MCF 10A (cell line): ENCODE data around the gene CETN2. TPM values are rescaled to one million over a fixed set of nuclear protein-coding genes. Genes with fewer than 3 reads are reported as not detected.

Source experiments
- BruUV-seq: library from RNA; stranded (reverse); fragments of 400-500 nt; replicated peaks from 2 replicates; lab custom pipeline; 2021; lab: Mats Ljungman, UMichigan
- CTCF ChIA-PET: fragments of 300-600 bp; sonication (Branson Sonifier 250); formaldehyde crosslinking; extraction: SDS; loops from one replicate; lab custom pipeline; 2021; ENCODE audit warnings: antibody characterized with exemption, inconsistent platforms; lab: Yijun Ruan, JAX
- POLR2A ChIA-PET: fragments of 300-600, 350-650 bp; sonication (Branson Sonifier 250); formaldehyde crosslinking; extraction: SDS; loops from one replicate; lab custom pipeline; 2020; ENCODE audit warnings: antibody characterized with exemption, inconsistent platforms; lab: Yijun Ruan, JAX
- DNase-seq: peaks from one replicate; pipeline ENCODE4 v3.0.0-alpha.2; 2018; ENCODE audit not compliant: unreplicated experiment
- H3K27ac Mint-ChIP-seq: one replicate; pipeline ENCODE4 v1.8.0; 2022; ENCODE audit warnings: mild to moderate bottlenecking, low read depth, mixed read lengths; ENCODE audit not compliant: unreplicated experiment
- H3K27me3 Mint-ChIP-seq: one replicate; pipeline ENCODE4 v1.8.0; 2022; ENCODE audit warnings: mixed read lengths; ENCODE audit not compliant: insufficient read depth, unreplicated experiment
- H3K36me3 Mint-ChIP-seq: one replicate; pipeline ENCODE4 v1.8.0; 2022; ENCODE audit warnings: mild to moderate bottlenecking, moderate library complexity, mixed read lengths; ENCODE audit not compliant: insufficient read depth, unreplicated experiment
- H3K4me1 Mint-ChIP-seq: one replicate; pipeline ENCODE4 v1.8.0; 2022; ENCODE audit warnings: mixed read lengths; ENCODE audit not compliant: insufficient read depth, unreplicated experiment
- H3K4me3 Mint-ChIP-seq: one replicate; pipeline ENCODE4 v1.8.0; 2022; ENCODE audit warnings: mild to moderate bottlenecking, moderate library complexity, mixed read lengths; ENCODE audit not compliant: unreplicated experiment
- H3K9me3 Mint-ChIP-seq: one replicate; pipeline ENCODE4 v1.8.0; 2022; ENCODE audit warnings: mixed read lengths; ENCODE audit not compliant: unreplicated experiment
- intact Hi-C: fragments of 100-400 bp; cut with micrococcal nuclease; formaldehyde crosslinking; loops from 2 replicates; pipeline ENCODE4 v1.14.1; 2022
- total RNA-seq: library from RNA; stranded (reverse); gene quantifications from 2 replicates; pipeline ENCODE4 v1.2.3, GENCODE V29; 2022
- TF ChIP-seq, protein P1 (sequence below): fragments of 200-600 bp; IDR thresholded peaks from one replicate; pipeline ENCODE4 v1.8.0; 2022; ENCODE audit warnings: antibody characterized with exemption, mild to moderate bottlenecking; ENCODE audit not compliant: unreplicated experiment

CETN2 gene
- total RNA-seq, 1 experiment from 2014 or later: 22.5 TPM

DNA sequence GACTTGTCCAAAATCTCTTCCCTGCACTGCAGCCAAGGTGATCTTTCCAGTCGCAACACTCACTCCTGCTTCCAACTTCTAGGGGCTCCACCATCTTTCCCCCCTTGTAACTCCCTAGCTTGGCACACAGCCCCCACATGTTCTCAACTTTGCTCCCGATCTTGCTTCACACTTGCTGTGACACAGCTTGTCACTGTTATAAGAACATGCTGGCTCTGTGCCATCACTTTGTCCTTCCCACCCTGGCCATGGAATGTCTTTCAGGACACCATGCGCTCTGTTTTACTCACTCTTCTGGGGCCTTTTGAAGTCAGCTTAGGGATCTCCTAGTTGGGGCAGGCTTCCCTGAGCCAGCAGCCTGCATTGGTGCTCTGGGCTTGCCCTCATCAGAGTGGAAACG is 2.8 kb upstream of the CETN2 start:
- Mint-ChIP-seq H3K9me3 (peaks cover 13% of the 10 kb centered on the region), H3K27me3 (no peaks in the 10 kb centered on the region), H3K36me3 (peaks cover 12% of the 10 kb centered on the region), H3K27ac (no peak overlapping the region), H3K4me3 (no peak overlapping the region), H3K4me1 (peaks cover 7% of the 10 kb centered on the region)
- intact Hi-C loops: no loop called here
- ChIA-PET POLR2A (no interaction called here), CTCF (interaction anchor here (0.6 to 5.8 kb wide), 3 partner anchors 11 to 92 kb away, joined by 3 to 32 read pairs (median 6); no protein-coding TSS in a partner anchor)
- BruUV-seq: no TSS peak
- TF ChIP-seq, protein P1, sequence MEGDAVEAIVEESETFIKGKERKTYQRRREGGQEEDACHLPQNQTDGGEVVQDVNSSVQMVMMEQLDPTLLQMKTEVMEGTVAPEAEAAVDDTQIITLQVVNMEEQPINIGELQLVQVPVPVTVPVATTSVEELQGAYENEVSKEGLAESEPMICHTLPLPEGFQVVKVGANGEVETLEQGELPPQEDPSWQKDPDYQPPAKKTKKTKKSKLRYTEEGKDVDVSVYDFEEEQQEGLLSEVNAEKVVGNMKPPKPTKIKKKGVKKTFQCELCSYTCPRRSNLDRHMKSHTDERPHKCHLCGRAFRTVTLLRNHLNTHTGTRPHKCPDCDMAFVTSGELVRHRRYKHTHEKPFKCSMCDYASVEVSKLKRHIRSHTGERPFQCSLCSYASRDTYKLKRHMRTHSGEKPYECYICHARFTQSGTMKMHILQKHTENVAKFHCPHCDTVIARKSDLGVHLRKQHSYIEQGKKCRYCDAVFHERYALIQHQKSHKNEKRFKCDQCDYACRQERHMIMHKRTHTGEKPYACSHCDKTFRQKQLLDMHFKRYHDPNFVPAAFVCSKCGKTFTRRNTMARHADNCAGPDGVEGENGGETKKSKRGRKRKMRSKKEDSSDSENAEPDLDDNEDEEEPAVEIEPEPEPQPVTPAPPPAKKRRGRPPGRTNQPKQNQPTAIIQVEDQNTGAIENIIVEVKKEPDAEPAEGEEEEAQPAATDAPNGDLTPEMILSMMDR: no peak
- no peak for DNase-seq

DNA sequence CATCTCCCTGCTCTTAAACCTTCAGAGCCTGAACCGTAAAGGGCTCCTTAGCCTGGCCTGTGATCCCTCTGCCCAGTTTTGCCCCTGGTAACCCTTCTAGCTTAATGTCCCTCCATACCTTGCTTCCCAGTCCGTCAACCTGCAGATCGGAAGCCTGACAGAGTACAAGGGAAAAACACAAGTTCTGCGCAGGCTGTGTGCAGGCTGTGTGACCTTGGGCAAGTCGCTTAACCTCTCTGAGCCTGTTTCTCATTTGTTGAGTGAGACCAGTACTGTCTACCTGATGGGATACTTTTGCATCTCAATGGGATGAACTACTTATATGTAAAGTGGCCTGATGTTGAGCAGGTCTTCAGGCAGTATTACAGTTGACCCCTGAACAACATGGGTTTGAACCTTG is 2.0 kb upstream of the CETN2 start:
- TF ChIP-seq, protein P1: no peak
- H3K4me3 Mint-ChIP-seq: peak overlapping the region; percentile 93
- no peak for DNase-seq
- peaks cover 13% of the 10 kb centered on the region for H3K9me3 Mint-ChIP-seq
- no peak overlapping the region for H3K27ac Mint-ChIP-seq
- no peaks in the 10 kb centered on the region for H3K27me3 Mint-ChIP-seq
- ChIA-PET POLR2A (no interaction called here), CTCF (interaction anchor here (0.6 to 5.8 kb wide), 5 partner anchors 11 to 127 kb away, joined by 3 to 32 read pairs (median 3); no protein-coding TSS in a partner anchor)
- intact Hi-C loops: no loop called here
- BruUV-seq: no TSS peak
- H3K36me3 Mint-ChIP-seq: peaks cover 14% of the 10 kb centered on the region
- H3K4me1 Mint-ChIP-seq: peaks cover 7% of the 10 kb centered on the region

DNA sequence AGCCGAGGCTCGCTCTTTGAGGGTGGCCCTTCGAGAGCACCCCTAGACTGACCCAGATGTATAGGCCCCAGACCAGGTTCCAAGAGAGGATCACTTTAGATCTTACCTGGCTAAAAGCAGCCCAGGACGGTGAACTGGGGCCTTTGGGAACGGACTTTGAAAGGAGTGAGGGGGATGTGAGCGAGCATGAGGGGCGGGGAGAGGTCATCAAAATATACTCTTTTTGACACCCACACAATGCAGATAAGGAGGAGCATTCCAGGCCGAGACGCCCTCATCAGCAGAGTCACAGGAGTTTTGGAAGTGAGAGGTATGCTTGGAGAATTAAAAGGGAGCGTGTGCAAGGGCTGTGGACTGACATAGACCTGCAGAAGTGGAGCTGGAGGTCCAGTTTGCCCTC is 834 bp upstream of the CETN2 start:
- peak overlapping the region; percentile 99 for H3K27ac Mint-ChIP-seq
- ChIA-PET CTCF (interaction anchor here (0.5 to 5.8 kb wide), 5 partner anchors 10 to 1227 kb away, joined by 3 to 32 read pairs (median 3); no protein-coding TSS in a partner anchor), POLR2A (interaction anchor here (0.5 to 1.5 kb wide), 7 partner anchors 10 to 1078 kb away, joined by 3 to 12 read pairs (median 4); no protein-coding TSS in a partner anchor)
- H3K27me3 Mint-ChIP-seq: no peaks in the 10 kb centered on the region
- TF ChIP-seq, protein P1: no peak
- BruUV-seq: TSS peak; percentile 44
- peaks cover 16% of the 10 kb centered on the region for H3K36me3 Mint-ChIP-seq
- DNase-seq: no peak
- intact Hi-C loops: loop anchor here (2.0 kb wide), 1 partner anchor 95 kb away; no protein-coding TSS in a partner anchor
- H3K4me1 Mint-ChIP-seq: peaks cover 7% of the 10 kb centered on the region
- peak overlapping the region; percentile 93 for H3K4me3 Mint-ChIP-seq
- peaks cover 13% of the 10 kb centered on the region for H3K9me3 Mint-ChIP-seq

DNA sequence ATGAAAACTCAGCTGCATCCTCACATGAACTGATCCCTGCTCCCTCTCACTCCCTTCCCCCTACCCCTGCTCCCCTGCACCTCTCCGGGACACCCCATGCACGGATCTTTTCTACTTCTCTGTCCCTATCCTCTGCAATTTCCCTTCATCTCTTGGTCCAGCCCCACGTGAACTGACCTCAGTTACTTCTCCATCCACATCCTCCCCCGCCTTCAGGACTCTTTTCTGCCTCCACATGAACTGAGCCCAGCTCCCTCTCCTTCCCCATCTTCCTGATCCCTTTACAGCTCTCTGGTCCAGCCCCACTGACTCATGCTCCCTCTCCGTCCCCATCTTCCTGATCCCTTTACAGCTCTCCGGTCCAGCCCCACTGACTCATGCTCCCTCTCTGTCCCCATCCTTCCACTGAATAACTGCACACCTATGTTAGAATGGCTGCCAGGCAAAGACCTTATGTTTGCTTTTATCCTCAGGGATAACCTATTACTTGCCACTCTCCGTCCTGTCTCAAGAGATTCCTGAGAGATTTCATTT is 5.6 kb downstream of the CETN2 start:
- intact Hi-C loops: no loop called here
- peaks cover 11% of the 10 kb centered on the region for H3K36me3 Mint-ChIP-seq
- no TSS peak for BruUV-seq
- no peak overlapping the region for H3K4me3 Mint-ChIP-seq
- CTCF ChIA-PET: interaction anchor here (0.6 to 1.6 kb wide), 4 partner anchors 9 to 1072 kb away, joined by 3 to 6 read pairs (median 3); no protein-coding TSS in a partner anchor
- peaks cover 1% of the 10 kb centered on the region for H3K4me1 Mint-ChIP-seq
- H3K27ac Mint-ChIP-seq: no peak overlapping the region
- POLR2A ChIA-PET: no interaction called here
- DNase-seq: no peak
- TF ChIP-seq, protein P1: no peak
- H3K27me3 Mint-ChIP-seq: no peaks in the 10 kb centered on the region
- no peaks in the 10 kb centered on the region for H3K9me3 Mint-ChIP-seq
